H9 (cell line): ENCODE results near the gene MKX. TPM values are rescaled to one million over a fixed set of nuclear protein-coding genes. Genes with fewer than 3 reads are reported as not detected.
A peak's percentile ranks its signal among the peaks of the same experiment; 100 is the strongest.

Source experiments
- DNase-seq: peaks from one replicate; pipeline ENCODE4 v3.0.0-alpha.2; 2017
- H2AFZ ChIP-seq: one replicate; pipeline ENCODE4 v1.6.1; 2013; ENCODE audit warnings: mild to moderate bottlenecking, low read length, control low read depth, moderate library complexity
- H2AK5ac ChIP-seq: 2 replicates; pipeline ENCODE4 v1.6.1; 2013; ENCODE audit warnings: low read length, control low read depth, mixed read lengths; ENCODE audit not compliant: insufficient read length
- H2BK120ac ChIP-seq: one replicate; pipeline ENCODE4 v1.6.1; 2013; ENCODE audit warnings: low read depth, mild to moderate bottlenecking, low read length, control low read depth, inconsistent platforms; ENCODE audit not compliant: poor library complexity, severe bottlenecking
- H2BK12ac ChIP-seq: 2 replicates; pipeline ENCODE4 v1.6.1; 2013; ENCODE audit warnings: low read length, control low read depth, mixed read lengths, low read depth; ENCODE audit not compliant: insufficient read length
- H2BK15ac ChIP-seq: 2 replicates; pipeline ENCODE4 v1.6.1; 2013; ENCODE audit warnings: low read depth, low read length, control low read depth
- H2BK20ac ChIP-seq: one replicate; pipeline ENCODE4 v1.6.1; 2013; ENCODE audit warnings: low read depth, mild to moderate bottlenecking, low read length, control low read depth, inconsistent platforms; ENCODE audit not compliant: poor library complexity, severe bottlenecking
- H2BK5ac ChIP-seq: 2 replicates; pipeline ENCODE4 v1.6.1; 2013; ENCODE audit warnings: low read length, control low read depth, mixed read lengths; ENCODE audit not compliant: insufficient read length
- H3K14ac ChIP-seq: 2 replicates; pipeline ENCODE4 v1.6.1; 2013; ENCODE audit warnings: low read length, control low read depth; ENCODE audit not compliant: insufficient read depth
- H3K18ac ChIP-seq: 2 replicates; pipeline ENCODE4 v1.6.1; 2013; ENCODE audit warnings: low read depth, mild to moderate bottlenecking, mixed read lengths, low read length, control low read depth; ENCODE audit not compliant: insufficient read length
- H3K23ac ChIP-seq: 2 replicates; pipeline ENCODE4 v1.6.1; 2013; ENCODE audit warnings: low read length, control low read depth, mixed read lengths, low read depth; ENCODE audit not compliant: insufficient read length
- H3K23me2 ChIP-seq: 2 replicates; pipeline ENCODE4 v1.6.1; 2013; ENCODE audit warnings: low read depth, mild to moderate bottlenecking, mixed read lengths, low read length, control low read depth; ENCODE audit not compliant: insufficient read length, poor library complexity, severe bottlenecking
- H3K27ac ChIP-seq: 2 replicates; pipeline ENCODE4 v1.5.1; 2013; ENCODE audit warnings: low read length, control low read depth, mixed read lengths, low read depth; ENCODE audit not compliant: insufficient read length
- H3K27me3 ChIP-seq: 2 replicates; pipeline ENCODE4 v1.6.1; 2013; ENCODE audit warnings: low read length, control low read depth, inconsistent platforms; ENCODE audit not compliant: insufficient read depth
- H3K4ac ChIP-seq: 2 replicates; pipeline ENCODE4 v1.6.1; 2013; ENCODE audit warnings: low read depth, mild to moderate bottlenecking, control low read depth, inconsistent platforms, low read length, moderate library complexity
- H3K4me1 ChIP-seq: 2 replicates; pipeline ENCODE4 v1.6.1; 2013; ENCODE audit warnings: low read length, control low read depth, inconsistent platforms; ENCODE audit not compliant: insufficient read depth
- H3K4me2 ChIP-seq: 2 replicates; pipeline ENCODE4 v1.6.1; 2013; ENCODE audit warnings: low read length, control low read depth, mixed read lengths; ENCODE audit not compliant: insufficient read length, insufficient read depth
- H3K56ac ChIP-seq: 2 replicates; pipeline ENCODE4 v1.6.1; 2013; ENCODE audit warnings: low read depth, mild to moderate bottlenecking, mixed read lengths, low read length, control low read depth; ENCODE audit not compliant: insufficient read length
- H3K79me1 ChIP-seq: 2 replicates; pipeline ENCODE4 v1.6.1; 2013; ENCODE audit warnings: low read depth, mild to moderate bottlenecking, moderate library complexity, low read length, control low read depth, inconsistent platforms; ENCODE audit not compliant: insufficient read depth, poor library complexity, severe bottlenecking
- H3K79me2 ChIP-seq: 2 replicates; pipeline ENCODE4 v1.6.1; 2013; ENCODE audit warnings: low read length, control low read depth, inconsistent platforms; ENCODE audit not compliant: insufficient read depth
- H3K9ac ChIP-seq: 2 replicates; pipeline ENCODE4 v1.6.1; 2013; ENCODE audit warnings: low read length, control low read depth, mixed read lengths; ENCODE audit not compliant: insufficient read length; ENCODE audit errors: extremely low read depth
- H3K9me3 ChIP-seq: one replicate; pipeline ENCODE4 v1.6.1; 2013; ENCODE audit warnings: low read depth, low read length, inconsistent platforms; ENCODE audit not compliant: control insufficient read depth
- H3T11ph ChIP-seq: one replicate; pipeline ENCODE4 v1.6.1; 2013; ENCODE audit warnings: mild to moderate bottlenecking, low read length, control low read depth, inconsistent platforms
- H4K20me1 ChIP-seq: one replicate; pipeline ENCODE4 v1.6.1; 2013; ENCODE audit not compliant: control insufficient read depth, insufficient read length, insufficient read depth
- H4K5ac ChIP-seq: 2 replicates; pipeline ENCODE4 v1.6.1; 2013; ENCODE audit warnings: low read depth, mild to moderate bottlenecking, mixed read lengths, low read length, control low read depth; ENCODE audit not compliant: insufficient read length
- H4K8ac ChIP-seq: replicated peaks from 2 replicates; pipeline ENCODE4 v1.6.1; 2013; ENCODE audit warnings: low read length, control low read depth, mixed read lengths, low read depth; ENCODE audit not compliant: insufficient read length
- H4K91ac ChIP-seq: 2 replicates; pipeline ENCODE4 v1.6.1; 2013; ENCODE audit warnings: low read depth, mild to moderate bottlenecking, moderate library complexity, mixed read lengths, low read length, control low read depth; ENCODE audit not compliant: insufficient read length
- H3K27ac Mint-ChIP-seq, 3 experiments: 2 replicates in 2 of 3; 3 replicates in 1 of 3; pipeline ENCODE4 v1.8.0; 2020 to 2021; ENCODE audit warnings: mixed read lengths in 3 of 3, mild to moderate bottlenecking in 1 of 3, moderate library complexity in 1 of 3
- H3K27me3 Mint-ChIP-seq: 2 replicates; pipeline ENCODE4 v1.8.0; 2021; ENCODE audit warnings: low read depth, mild to moderate bottlenecking, moderate library complexity, mixed read lengths
- H3K36me3 Mint-ChIP-seq, 3 experiments: 2 replicates in 2 of 3; 3 replicates in 1 of 3; pipeline ENCODE4 v1.8.0; 2020 to 2021; ENCODE audit warnings: low read depth in 3 of 3, mixed read lengths in 3 of 3; ENCODE audit not compliant: insufficient read depth in 1 of 3
- H3K4me1 Mint-ChIP-seq, 2 experiments: 2 replicates each; pipeline ENCODE4 v1.8.0; 2020; ENCODE audit warnings: mixed read lengths in 2 of 2
- H3K4me3 Mint-ChIP-seq, 2 experiments: 2 replicates in 1 of 2; 3 replicates in 1 of 2; pipeline ENCODE4 v1.8.0; 2020 to 2021; ENCODE audit warnings: mild to moderate bottlenecking in 2 of 2, mixed read lengths in 2 of 2, moderate library complexity in 1 of 2
- H3K9me3 Mint-ChIP-seq, 2 experiments: 2 replicates in 1 of 2; 3 replicates in 1 of 2; pipeline ENCODE4 v1.8.0; 2020; ENCODE audit warnings: mild to moderate bottlenecking in 2 of 2, mixed read lengths in 2 of 2, moderate library complexity in 1 of 2
- WGBS: extraction: QIAGEN DNeasy Blood & Tissue Kit; methylation state at CpG from one replicate; pipeline ENCODE4 v1.1.7; 2013; ENCODE audit warnings: missing lambda C conversion rate, low lambda C conversion rate, mixed read lengths; ENCODE audit not compliant: insufficient read length; ENCODE audit errors: extremely low coverage; 5-methylcytosine and 5-hydroxymethylcytosine counted together
- total RNA-seq: library from RNA; stranded (reverse); gene quantifications from 2 replicates; pipeline ENCODE4 v1.2.1, GENCODE V29; 2021
- TF ChIP-seq, protein P1 (sequence below): fragments of 200-600 bp; sonication (generic); conservative IDR thresholded peaks from 3 replicates; pipeline ENCODE4 v1.8.0; 2021; ENCODE audit warnings: antibody characterized with exemption, mild to moderate bottlenecking

The MKX gene
- total RNA-seq, 1 experiment from 2014 or later: 0.46 TPM

DNA sequence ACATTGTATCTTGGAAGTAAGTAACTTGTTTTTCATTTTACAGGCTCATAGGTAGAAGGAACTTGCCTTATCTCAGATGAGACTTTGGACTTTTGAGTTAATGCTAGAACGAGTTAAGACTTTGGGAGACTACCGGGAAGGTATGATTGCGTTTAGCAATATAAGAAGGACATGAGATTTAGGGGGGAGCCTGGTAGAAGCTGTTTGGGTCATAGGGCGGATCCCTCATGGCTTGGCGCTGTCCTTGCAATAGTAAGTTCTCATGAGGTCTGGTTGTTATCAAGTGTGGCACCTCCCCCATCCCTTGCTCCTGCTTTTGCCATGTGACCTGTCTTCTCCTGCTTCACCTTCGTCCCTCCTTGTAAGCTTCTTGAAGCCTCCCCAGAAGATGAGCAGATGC is 110.3 kb downstream of the MKX start:
- Histone ChIP-seq H2BK15ac (no peak overlapping the region), H3K79me2 (no peaks in the 10 kb centered on the region), H2BK20ac (peak overlapping the region; percentile 1), H4K91ac (no peak overlapping the region), H3K14ac (no peak overlapping the region), H3K4ac (no peak overlapping the region), H2BK12ac (no peak overlapping the region), H3K18ac (no peak overlapping the region), H3K56ac (no peak overlapping the region), H3K23me2 (no peaks in the 10 kb centered on the region), H3K9ac (no peak overlapping the region), H3K27me3 (no peaks in the 10 kb centered on the region), H2AK5ac (no peak overlapping the region), H3K27ac (no peak overlapping the region), H4K20me1 (no peaks in the 10 kb centered on the region), H2BK5ac (no peak overlapping the region), H4K5ac (no peak overlapping the region), H4K8ac (no peak overlapping the region), H3K9me3 (no peaks in the 10 kb centered on the region), H3K4me2 (no peak overlapping the region), H3K79me1 (no peaks in the 10 kb centered on the region), H3K4me1 (no peaks in the 10 kb centered on the region), H2AFZ (no peak overlapping the region), H2BK120ac (no peak overlapping the region), H3K23ac (no peak overlapping the region), H3T11ph (no peak overlapping the region)
- TF ChIP-seq, protein P1, sequence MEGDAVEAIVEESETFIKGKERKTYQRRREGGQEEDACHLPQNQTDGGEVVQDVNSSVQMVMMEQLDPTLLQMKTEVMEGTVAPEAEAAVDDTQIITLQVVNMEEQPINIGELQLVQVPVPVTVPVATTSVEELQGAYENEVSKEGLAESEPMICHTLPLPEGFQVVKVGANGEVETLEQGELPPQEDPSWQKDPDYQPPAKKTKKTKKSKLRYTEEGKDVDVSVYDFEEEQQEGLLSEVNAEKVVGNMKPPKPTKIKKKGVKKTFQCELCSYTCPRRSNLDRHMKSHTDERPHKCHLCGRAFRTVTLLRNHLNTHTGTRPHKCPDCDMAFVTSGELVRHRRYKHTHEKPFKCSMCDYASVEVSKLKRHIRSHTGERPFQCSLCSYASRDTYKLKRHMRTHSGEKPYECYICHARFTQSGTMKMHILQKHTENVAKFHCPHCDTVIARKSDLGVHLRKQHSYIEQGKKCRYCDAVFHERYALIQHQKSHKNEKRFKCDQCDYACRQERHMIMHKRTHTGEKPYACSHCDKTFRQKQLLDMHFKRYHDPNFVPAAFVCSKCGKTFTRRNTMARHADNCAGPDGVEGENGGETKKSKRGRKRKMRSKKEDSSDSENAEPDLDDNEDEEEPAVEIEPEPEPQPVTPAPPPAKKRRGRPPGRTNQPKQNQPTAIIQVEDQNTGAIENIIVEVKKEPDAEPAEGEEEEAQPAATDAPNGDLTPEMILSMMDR: no peak
- H3K9me3 Mint-ChIP-seq: no peaks in the 10 kb centered on the region
- H3K27me3 Mint-ChIP-seq: no peaks in the 10 kb centered on the region
- H3K27ac Mint-ChIP-seq: no peak overlapping the region
- no peak overlapping the region for H3K4me3 Mint-ChIP-seq
- DNase-seq: no peak
- H3K4me1 Mint-ChIP-seq: no peaks in the 10 kb centered on the region
- WGBS: no CpG with 5 or more reads among the region's 6 CpGs
- no peaks in the 10 kb centered on the region for H3K36me3 Mint-ChIP-seq
